A673 (cell line): Measurements from ENCODE around the gene MRPS25. TPM values are rescaled to one million over a fixed set of nuclear protein-coding genes. Genes with fewer than 3 reads are reported as not detected.

Source experiments
- BruUV-seq: library from RNA; stranded (reverse); fragments of 400-500 nt; replicated peaks from 2 replicates; lab custom pipeline; 2021; lab: Mats Ljungman, UMichigan
- CTCF ChIA-PET: fragments of 300-600 bp; sonication (Branson Sonifier 250); formaldehyde crosslinking; loops from one replicate; lab custom pipeline; 2022; ENCODE audit warnings: antibody characterized with exemption; lab: Charles Lee
- POLR2A ChIA-PET: fragments of 300-600 bp; sonication (Branson Sonifier 250); formaldehyde crosslinking; loops from one replicate; lab custom pipeline; 2022; ENCODE audit warnings: antibody characterized with exemption; ENCODE audit not compliant: low non-redundant PET; lab: Charles Lee
- DNase-seq: peaks from one replicate; pipeline ENCODE4 v3.0.0-alpha.2; 2015; ENCODE audit warnings: low spot score
- H3K27ac ChIP-seq: fragments of 200-600 bp; sonication (generic); 2 replicates; pipeline ENCODE4 v1.5.1; 2016; ENCODE audit warnings: mixed run types, low read depth, mild to moderate bottlenecking, mixed read lengths, antibody characterized with exemption, low read length; ENCODE audit not compliant: poor library complexity, severe bottlenecking
- H3K27me3 ChIP-seq: fragments of 200-600 bp; sonication (generic); replicated peaks from 2 replicates; pipeline ENCODE4 v1.6.1; 2017; ENCODE audit warnings: mixed run types, low read depth, mild to moderate bottlenecking, mixed read lengths, antibody characterized with exemption, low read length; ENCODE audit not compliant: insufficient read depth, poor library complexity
- H3K36me3 ChIP-seq: fragments of 200-600 bp; sonication (generic); 2 replicates; pipeline ENCODE4 v1.6.1; 2016; ENCODE audit warnings: mixed run types, mild to moderate bottlenecking, mixed read lengths, antibody characterized with exemption, low read length; ENCODE audit not compliant: insufficient read depth, poor library complexity, severe bottlenecking
- H3K4me1 ChIP-seq: fragments of 200-600 bp; sonication (generic); 2 replicates; pipeline ENCODE4 v1.6.1; 2017; ENCODE audit warnings: mixed run types, mild to moderate bottlenecking, mixed read lengths, antibody characterized with exemption, low read length; ENCODE audit not compliant: insufficient read depth, poor library complexity, severe bottlenecking
- H3K4me3 ChIP-seq: fragments of 200-600 bp; sonication (generic); 2 replicates; pipeline ENCODE4 v1.5.1; 2016; ENCODE audit warnings: low read depth, mixed run types, mild to moderate bottlenecking, mixed read lengths, low read length; ENCODE audit not compliant: poor library complexity, severe bottlenecking
- H3K9me3 ChIP-seq: fragments of 200-600 bp; sonication (generic); 2 replicates; pipeline ENCODE4 v1.6.1; 2016; ENCODE audit warnings: mixed run types, low read depth, mild to moderate bottlenecking, mixed read lengths, antibody characterized with exemption, low read length; ENCODE audit not compliant: poor library complexity, severe bottlenecking
- EZH2 ChIP-seq: fragments of 200-600 bp; sonication (generic); IDR thresholded peaks from 2 replicates; pipeline ENCODE4 v1.6.1; 2017; ENCODE audit warnings: borderline replicate concordance, low read depth, mild to moderate bottlenecking, mixed read lengths, antibody characterized with exemption, low read length; ENCODE audit not compliant: poor library complexity, severe bottlenecking
- intact Hi-C: fragments of 100-400 bp; cut with micrococcal nuclease; formaldehyde crosslinking; loops from one replicate; pipeline ENCODE4 v1.10.0; 2022; ENCODE audit not compliant: unreplicated experiment
- total RNA-seq: library from RNA; stranded (reverse); gene quantifications from 2 replicates; pipeline ENCODE4 v1.2.3, GENCODE V29; 2021
- TF ChIP-seq, protein P1 (sequence below): fragments of 300-800, 200-600 bp; sonication (generic); conservative IDR thresholded peaks from 2 replicates; pipeline ENCODE4 v1.5.1; 2017; ENCODE audit warnings: low read depth, mild to moderate bottlenecking, antibody characterized with exemption, low read length, moderate library complexity, mixed read lengths

MRPS25 gene
- total RNA-seq, 1 experiment from 2014 or later: 91.3 TPM

- H3K4me3 ChIP-seq: peak overlapping the region; percentile 99
- no peaks in the 10 kb centered on the region for H3K9me3 ChIP-seq
- CTCF ChIA-PET: no interaction called here
- peaks cover 5% of the 10 kb centered on the region for H3K4me1 ChIP-seq
- intact Hi-C loops: no loop called here
- H3K27ac ChIP-seq: no peak overlapping the region
- DNase-seq: no peak
- no TSS peak for BruUV-seq
- POLR2A ChIA-PET: interaction anchor here (0.6 kb wide), 1 partner anchor 32 kb away, joined by 3 read pairs; no protein-coding TSS in a partner anchor
- no peaks in the 10 kb centered on the region for H3K27me3 ChIP-seq
- peaks cover 16% of the 10 kb centered on the region for H3K36me3 ChIP-seq
- TF ChIP-seq, protein P1, sequence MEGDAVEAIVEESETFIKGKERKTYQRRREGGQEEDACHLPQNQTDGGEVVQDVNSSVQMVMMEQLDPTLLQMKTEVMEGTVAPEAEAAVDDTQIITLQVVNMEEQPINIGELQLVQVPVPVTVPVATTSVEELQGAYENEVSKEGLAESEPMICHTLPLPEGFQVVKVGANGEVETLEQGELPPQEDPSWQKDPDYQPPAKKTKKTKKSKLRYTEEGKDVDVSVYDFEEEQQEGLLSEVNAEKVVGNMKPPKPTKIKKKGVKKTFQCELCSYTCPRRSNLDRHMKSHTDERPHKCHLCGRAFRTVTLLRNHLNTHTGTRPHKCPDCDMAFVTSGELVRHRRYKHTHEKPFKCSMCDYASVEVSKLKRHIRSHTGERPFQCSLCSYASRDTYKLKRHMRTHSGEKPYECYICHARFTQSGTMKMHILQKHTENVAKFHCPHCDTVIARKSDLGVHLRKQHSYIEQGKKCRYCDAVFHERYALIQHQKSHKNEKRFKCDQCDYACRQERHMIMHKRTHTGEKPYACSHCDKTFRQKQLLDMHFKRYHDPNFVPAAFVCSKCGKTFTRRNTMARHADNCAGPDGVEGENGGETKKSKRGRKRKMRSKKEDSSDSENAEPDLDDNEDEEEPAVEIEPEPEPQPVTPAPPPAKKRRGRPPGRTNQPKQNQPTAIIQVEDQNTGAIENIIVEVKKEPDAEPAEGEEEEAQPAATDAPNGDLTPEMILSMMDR: no peak
- TF ChIP-seq EZH2: no peak
These were observed 1.9 kb downstream of the MRPS25 start for GRCh38 chr3:15063238-15063637.

GRCh38 chr3:15060029-15060428, 5.1 kb downstream of the MRPS25 start:
- TF ChIP-seq, protein P1: no peak
- TF ChIP-seq EZH2: no peak
- Histone ChIP-seq H3K4me3 (no peak overlapping the region), H3K4me1 (peaks cover 5% of the 10 kb centered on the region), H3K27ac (no peak overlapping the region), H3K36me3 (peaks cover 31% of the 10 kb centered on the region), H3K9me3 (no peaks in the 10 kb centered on the region), H3K27me3 (no peaks in the 10 kb centered on the region)
- CTCF ChIA-PET: no interaction called here
- DNase-seq: no peak
- BruUV-seq: no TSS peak
- intact Hi-C loops: no loop called here
- POLR2A ChIA-PET: no interaction called here

- CTCF ChIA-PET: no interaction called here
- no TSS peak for BruUV-seq
- POLR2A ChIA-PET: no interaction called here
These were observed 8.3 kb downstream of the MRPS25 start for GRCh38 chr3:15056676-15057404.

More at GRCh38 chr3:15056676-15057404, 8.3 kb downstream of the MRPS25 start:
- no peak overlapping the region for H3K27ac ChIP-seq
- TF ChIP-seq, protein P1: no peak
- TF ChIP-seq EZH2: no peak
- H3K27me3 ChIP-seq: no peaks in the 10 kb centered on the region
- H3K4me3 ChIP-seq: no peak overlapping the region
- intact Hi-C loops: no loop called here
- DNase-seq: no peak
- no peaks in the 10 kb centered on the region for H3K9me3 ChIP-seq
- H3K4me1 ChIP-seq: no peaks in the 10 kb centered on the region
- H3K36me3 ChIP-seq: peaks cover 49% of the 10 kb centered on the region
